ENCODE data around the gene POSTN.

The POSTN gene

GRCh38 chr13:37616131-37616530 lies 17.6 kb upstream of the POSTN start:
- no peak overlapping the region for H3K9ac ChIP-seq
- H3K79me2 ChIP-seq (ENCODE audit: insufficient read depth, low read depth), result no peaks in the 10 kb centered on the region
- no peak overlapping the region for H3K4me2 ChIP-seq
- no peak overlapping the region for H3K4me3 ChIP-seq (IDR thresholded peaks at IDR 0.05; ENCODE audit: insufficient read depth, low read depth, low read length)
- no peak for TF ChIP-seq CTCF (conservative IDR thresholded peaks at IDR 0.05; ENCODE audit: low read depth, low read length)
- H3K4me1 ChIP-seq (ENCODE audit: low read depth, poor library complexity, severe bottlenecking), result no peaks in the 10 kb centered on the region
- H3K27ac ChIP-seq, result no peak overlapping the region
- H3K27me3 ChIP-seq (ENCODE audit: insufficient read depth, low read depth), result no peaks in the 10 kb centered on the region
- H4K20me1 ChIP-seq (ENCODE audit: insufficient read depth), result no peaks in the 10 kb centered on the region
- no peaks in the 10 kb centered on the region for H3K36me3 ChIP-seq (ENCODE audit: insufficient read depth)
- no peak overlapping the region for H2AFZ ChIP-seq (ENCODE audit: low read depth)

DNA sequence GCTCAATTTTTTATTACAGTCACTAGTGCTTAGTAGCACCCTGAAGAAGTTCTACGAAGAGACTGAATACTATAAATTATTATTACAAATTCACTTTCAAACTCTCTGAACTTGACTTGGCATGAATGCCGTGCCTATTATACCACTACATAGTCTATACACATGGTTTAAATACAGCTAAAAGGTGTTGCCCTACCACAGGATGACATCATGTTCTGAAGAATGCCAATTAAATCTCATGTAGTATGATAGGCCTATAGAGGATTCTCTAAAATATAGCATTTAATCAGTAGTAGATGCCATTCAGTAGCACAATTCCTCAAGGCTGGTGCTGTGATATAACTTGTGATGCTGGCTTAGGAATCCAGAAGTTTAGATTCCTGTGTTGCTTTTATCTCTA lies 16.7 kb upstream of the POSTN start:
- Histone ChIP-seq H3K27me3 (ENCODE audit: insufficient read depth, low read depth) (no peaks in the 10 kb centered on the region), H2AFZ (ENCODE audit: low read depth) (no peak overlapping the region), H3K36me3 (ENCODE audit: insufficient read depth) (no peaks in the 10 kb centered on the region), H3K4me1 (ENCODE audit: low read depth, poor library complexity, severe bottlenecking) (no peaks in the 10 kb centered on the region), H3K79me2 (ENCODE audit: insufficient read depth, low read depth) (no peaks in the 10 kb centered on the region), H3K4me2 (no peak overlapping the region), H3K9ac (no peak overlapping the region), H3K4me3 (IDR thresholded peaks at IDR 0.05; ENCODE audit: insufficient read depth, low read depth, low read length) (no peak overlapping the region), H3K27ac (no peak overlapping the region), H4K20me1 (ENCODE audit: insufficient read depth) (no peaks in the 10 kb centered on the region)
- TF ChIP-seq CTCF (conservative IDR thresholded peaks at IDR 0.05; ENCODE audit: low read depth, low read length), result no peak

GRCh38 chr13:37613638-37614037 lies 15.1 kb upstream of the POSTN start:
- H3K4me1 ChIP-seq (ENCODE audit: low read depth, poor library complexity, severe bottlenecking), result no peaks in the 10 kb centered on the region
- H4K20me1 ChIP-seq (ENCODE audit: insufficient read depth), result no peaks in the 10 kb centered on the region
- no peaks in the 10 kb centered on the region for H3K36me3 ChIP-seq (ENCODE audit: insufficient read depth)
- TF ChIP-seq CTCF (conservative IDR thresholded peaks at IDR 0.05; ENCODE audit: low read depth, low read length), result no peak
- H3K9ac ChIP-seq, result no peak overlapping the region
- H2AFZ ChIP-seq (ENCODE audit: low read depth), result no peak overlapping the region
- H3K4me2 ChIP-seq, result no peak overlapping the region
- no peaks in the 10 kb centered on the region for H3K27me3 ChIP-seq (ENCODE audit: insufficient read depth, low read depth)
- H3K79me2 ChIP-seq (ENCODE audit: insufficient read depth, low read depth), result no peaks in the 10 kb centered on the region
- no peak overlapping the region for H3K4me3 ChIP-seq (IDR thresholded peaks at IDR 0.05; ENCODE audit: insufficient read depth, low read depth, low read length)
- H3K27ac ChIP-seq, result no peak overlapping the region

GRCh38 chr13:37613236-37613635 lies 14.7 kb upstream of the POSTN start:
- Histone ChIP-seq H3K27ac (no peak overlapping the region), H2AFZ (ENCODE audit: low read depth) (no peak overlapping the region), H4K20me1 (ENCODE audit: insufficient read depth) (no peaks in the 10 kb centered on the region), H3K9ac (no peak overlapping the region), H3K4me2 (no peak overlapping the region), H3K79me2 (ENCODE audit: insufficient read depth, low read depth) (no peaks in the 10 kb centered on the region), H3K4me1 (ENCODE audit: low read depth, poor library complexity, severe bottlenecking) (no peaks in the 10 kb centered on the region), H3K36me3 (ENCODE audit: insufficient read depth) (no peaks in the 10 kb centered on the region), H3K27me3 (ENCODE audit: insufficient read depth, low read depth) (no peaks in the 10 kb centered on the region), H3K4me3 (IDR thresholded peaks at IDR 0.05; ENCODE audit: insufficient read depth, low read depth, low read length) (no peak overlapping the region)
- TF ChIP-seq CTCF (conservative IDR thresholded peaks at IDR 0.05; ENCODE audit: low read depth, low read length), result no peak

Data from KMS-11 (cell line).